Keratinocyte (primary cell): ENCODE data around the gene CERT1. TPM values are rescaled to one million over a fixed set of nuclear protein-coding genes. Genes with fewer than 3 reads are reported as not detected.

ENCODE experiments used
- DNase-seq: peaks from one replicate; pipeline ENCODE4 v3.0.0-alpha.2; 2011; ENCODE audit warnings: low read depth, missing footprints, low spot score
- FAIRE-seq: peaks from 2 replicates; lab custom pipeline; 2011; peaks lifted over from hg19 to GRCh38; lab: Jason Lieb, UNC
- H2AFZ ChIP-seq: 2 replicates; pipeline ENCODE4 v1.6.0; 2012; ENCODE audit warnings: low read length, control low read depth, inconsistent platforms; ENCODE audit not compliant: control insufficient read depth
- H3K27ac ChIP-seq: 2 replicates; pipeline ENCODE4 v1.5.1; 2011; ENCODE audit warnings: low read length; ENCODE audit not compliant: control insufficient read depth, insufficient read depth
- H3K27me3 ChIP-seq: 3 replicates; pipeline ENCODE4 v1.6.0; 2011; ENCODE audit warnings: low read length; ENCODE audit not compliant: control insufficient read depth, insufficient read depth; ENCODE audit errors: extremely low read depth
- H3K36me3 ChIP-seq, 2 experiments: 2 replicates in 1 of 2; 3 replicates in 1 of 2; pipeline ENCODE4 v1.5.1; 2011; ENCODE audit warnings: low read length in 2 of 2, mild to moderate bottlenecking in 1 of 2; ENCODE audit not compliant: control insufficient read depth in 2 of 2, insufficient read depth in 2 of 2; ENCODE audit errors: extremely low read depth in 1 of 2
- H3K4me1 ChIP-seq: 3 replicates; pipeline ENCODE4 v1.5.1; 2011; ENCODE audit warnings: low read length; ENCODE audit not compliant: control insufficient read depth, insufficient read depth; ENCODE audit errors: extremely low read depth
- H3K4me2 ChIP-seq: 3 replicates; pipeline ENCODE4 v1.6.0; 2011; ENCODE audit warnings: low read depth, low read length; ENCODE audit not compliant: control insufficient read depth, insufficient read depth; ENCODE audit errors: extremely low read depth
- H3K4me3 ChIP-seq, 3 experiments: fragments of 200-600 bp in 1 of 3; sonication (generic) in 1 of 3; 2 replicates in 2 of 3; 3 replicates in 1 of 3; pipeline ENCODE4 v1.5.1; 2011 to 2016; ENCODE audit warnings: low read length in 3 of 3, mild to moderate bottlenecking in 3 of 3, control low read depth in 2 of 3, inconsistent platforms in 1 of 3, low read depth in 1 of 3, mixed read lengths in 1 of 3, mixed run types in 1 of 3, moderate library complexity in 1 of 3; ENCODE audit not compliant: control insufficient read depth in 2 of 3, insufficient read depth in 2 of 3; ENCODE audit errors: extremely low read depth in 1 of 3
- H3K79me2 ChIP-seq: 2 replicates; pipeline ENCODE4 v1.6.0; 2012; ENCODE audit warnings: low read length; ENCODE audit not compliant: control insufficient read depth, insufficient read depth
- H3K9ac ChIP-seq: 3 replicates; pipeline ENCODE4 v1.6.0; 2011; ENCODE audit warnings: low read length; ENCODE audit not compliant: control insufficient read depth, insufficient read depth; ENCODE audit errors: extremely low read depth
- H3K9me1 ChIP-seq: 3 replicates; pipeline ENCODE4 v1.6.0; 2011; ENCODE audit warnings: low read length; ENCODE audit not compliant: control insufficient read depth, insufficient read depth; ENCODE audit errors: extremely low read depth
- H3K9me3 ChIP-seq: 2 replicates; pipeline ENCODE4 v1.5.1; 2012; ENCODE audit warnings: low read depth, low read length; ENCODE audit not compliant: control insufficient read depth
- H4K20me1 ChIP-seq: 3 replicates; pipeline ENCODE4 v1.6.0; 2011; ENCODE audit warnings: low read length; ENCODE audit not compliant: control insufficient read depth, insufficient read depth; ENCODE audit errors: extremely low read depth
- CTCF ChIP-seq, 3 experiments: IDR thresholded peaks in 1 of 3; conservative IDR thresholded peaks in 1 of 3; optimal IDR thresholded peaks in 1 of 3; 2 replicates in 2 of 3; 3 replicates in 1 of 3; pipeline versions ENCODE3 to v1.5.1; 2011; ENCODE audit warnings: low read length in 3 of 3, mild to moderate bottlenecking in 3 of 3, moderate library complexity in 2 of 3, control low read depth in 1 of 3, inconsistent platforms in 1 of 3; ENCODE audit not compliant: insufficient read depth in 2 of 3; ENCODE audit errors: extremely low read depth in 1 of 3
- EZH2 ChIP-seq: IDR thresholded peaks from one replicate; pipeline ENCODE4 v1.6.1; 2012; ENCODE audit warnings: inconsistent platforms, mild to moderate bottlenecking, low read length, moderate library complexity
- dilution Hi-C: fragments of 300-500 bp; cut with MboI; formaldehyde crosslinking; loops from one replicate; pipeline ENCODE4 v1.7.0; 2020; ENCODE audit warnings: low sequenced_read_pairs; ENCODE audit not compliant: extremely low pct_ligation_motif_present
- polyA plus RNA-seq, 5 experiments: library from polyadenylated mRNA; depleted of rRNA in 3 of 5; stranded (reverse) in 3 of 5; stranded (forward) in 1 of 5; unstranded in 1 of 5; fragments of >200 nt; gene quantifications; 1 replicate in 1 of 5; 2 replicates in 3 of 5; 3 replicates in 1 of 5; pipeline versions ENCODE4 v1.2.1 to v1.2.3, GENCODE V29; 2011 to 2012; ENCODE audit warnings: missing spikeins in 2 of 5, low read depth in 1 of 5, low replicate concordance in 1 of 5

CERT1 gene
- polyA plus RNA-seq, 1 donor (not counting 4 experiments of a cell fraction or from before 2014, with no cell fraction given): 20.8 TPM

GRCh38 chr5:75465480-75465879 is 45.9 kb downstream of the CERT1 start:
- no peak for TF ChIP-seq EZH2
- TF ChIP-seq CTCF (optimal IDR thresholded peaks at IDR 0.05 in 1 of 3, IDR thresholded peaks at IDR 0.05 in 1 of 3, conservative IDR thresholded peaks at IDR 0.05 in 1 of 3; ENCODE audit: extremely low read depth in 1 of 3, insufficient read depth in 2 of 3, low read length in 3 of 3): no peak
- Histone ChIP-seq H3K4me3 (no peak overlapping the region), H3K79me2 (peaks cover 22% of the 10 kb centered on the region), H3K36me3 (no peaks in the 10 kb centered on the region), H3K27ac (no peak overlapping the region), H4K20me1 (no peaks in the 10 kb centered on the region), H3K4me1 (peaks cover 9% of the 10 kb centered on the region), H3K27me3 (no peaks in the 10 kb centered on the region), H3K9me3 (no peaks in the 10 kb centered on the region), H2AFZ (no peak overlapping the region), H3K4me2 (no peak overlapping the region), H3K9ac (no peak overlapping the region), H3K9me1 (no peaks in the 10 kb centered on the region)
- DNase-seq: no peak
- dilution Hi-C loops: no loop called here
- FAIRE-seq: no peak

GRCh38 chr5:75463726-75464125 is 47.7 kb downstream of the CERT1 start:
- no peak for DNase-seq
- Histone ChIP-seq H3K36me3 (no peaks in the 10 kb centered on the region), H3K27me3 (no peaks in the 10 kb centered on the region), H4K20me1 (no peaks in the 10 kb centered on the region), H3K4me3 (no peak overlapping the region), H3K79me2 (peaks cover 16% of the 10 kb centered on the region), H3K9me3 (no peaks in the 10 kb centered on the region), H3K4me2 (peak overlapping the region; percentile 17), H3K27ac (no peak overlapping the region), H3K9ac (no peak overlapping the region), H3K4me1 (peaks cover 9% of the 10 kb centered on the region), H2AFZ (no peak overlapping the region), H3K9me1 (no peaks in the 10 kb centered on the region)
- TF ChIP-seq EZH2 (no peak), CTCF (optimal IDR thresholded peaks at IDR 0.05 in 1 of 3, IDR thresholded peaks at IDR 0.05 in 1 of 3, conservative IDR thresholded peaks at IDR 0.05 in 1 of 3; ENCODE audit: extremely low read depth in 1 of 3, insufficient read depth in 2 of 3, low read length in 3 of 3) (no peak)
- peak; percentile 87 for FAIRE-seq
- dilution Hi-C loops: no loop called here
